SKM-1 treated with dmso at 0.1 percent for 144 hours (cell line): Measurements from ENCODE around the gene GPX4.
A peak's percentile ranks its signal among the peaks of the same experiment; 100 is the strongest.

Source experiments
- DNase-seq: peaks from one replicate; lab custom pipeline; 2025; ENCODE audit not compliant: unreplicated experiment; lab: John Stamatoyannopoulos, UW

The GPX4 gene

GRCh38 chr19:1103708-1104310 is at the start of gene GPX4:
Gene GPX4 (plus strand): TSS chr19:1103994. CDS start chr19:1104044, 50 bp downstream.
- peak; percentile 94 for DNase-seq

GRCh38 chr19:1054102-1055027 is 49.4 kb upstream of the GPX4 start:
- no peak for DNase-seq

GRCh38 chr19:1055028-1055425 is 48.8 kb upstream of the GPX4 start:
- no peak for DNase-seq

- no peak for DNase-seq
Observed at GRCh38 chr19:1055886-1056620, 47.7 kb upstream of the GPX4 start.

- DNase-seq, result no peak
Observed at GRCh38 chr19:1057176-1057855, 46.5 kb upstream of the GPX4 start.

GRCh38 chr19:1058112-1058511 is 45.7 kb upstream of the GPX4 start:
- DNase-seq, result no peak

GRCh38 chr19:1060689-1061088 is 43.1 kb upstream of the GPX4 start:
- DNase-seq, result no peak

GRCh38 chr19:1061987-1062386 is 41.8 kb upstream of the GPX4 start:
- DNase-seq, result no peak

- peak; percentile 48 for DNase-seq
Observed at GRCh38 chr19:1062387-1063029, 41.3 kb upstream of the GPX4 start.

GRCh38 chr19:1063030-1063908 is 40.5 kb upstream of the GPX4 start:
- DNase-seq, result peak; percentile 51

GRCh38 chr19:1063909-1064660 is 39.7 kb upstream of the GPX4 start:
- no peak for DNase-seq

- DNase-seq, result no peak
Observed at GRCh38 chr19:1064661-1065605, 38.9 kb upstream of the GPX4 start.

GRCh38 chr19:1065606-1066109 is 38.1 kb upstream of the GPX4 start:
- DNase-seq, result no peak

- no peak for DNase-seq
Observed at GRCh38 chr19:1066251-1066747, 37.5 kb upstream of the GPX4 start.

GRCh38 chr19:1066748-1067340 is 37.0 kb upstream of the GPX4 start, which contains the start of gene ARHGAP45:
Gene ARHGAP45 (plus strand): TSS chr19:1067167. CDS start chr19:1067406, 239 bp downstream.
- DNase-seq, result peak; percentile 45

GRCh38 chr19:1067341-1067957 is 36.3 kb upstream of the GPX4 start:
- DNase-seq, result no peak
